OCI-LY1 (cell line): ENCODE data around the gene RFESD.

ENCODE experiments used
- EZH2 ChIP-seq: fragments of 200-600 bp; sonication (generic), shearing (Covaris generic); IDR thresholded peaks from 2 replicates; pipeline ENCODE4 v1.8.0; 2017; ENCODE audit warnings: borderline replicate concordance, mixed run types, mild to moderate bottlenecking, antibody characterized with exemption, low read length, moderate library complexity, mixed read lengths
- TF ChIP-seq, protein P1 (sequence below): fragments of 200-600 bp; sonication (generic), shearing (Covaris generic); IDR thresholded peaks from 2 replicates; pipeline ENCODE4 v1.5.1; 2017; ENCODE audit warnings: mild to moderate bottlenecking, antibody characterized with exemption, low read length, moderate library complexity, mixed read lengths

DNA sequence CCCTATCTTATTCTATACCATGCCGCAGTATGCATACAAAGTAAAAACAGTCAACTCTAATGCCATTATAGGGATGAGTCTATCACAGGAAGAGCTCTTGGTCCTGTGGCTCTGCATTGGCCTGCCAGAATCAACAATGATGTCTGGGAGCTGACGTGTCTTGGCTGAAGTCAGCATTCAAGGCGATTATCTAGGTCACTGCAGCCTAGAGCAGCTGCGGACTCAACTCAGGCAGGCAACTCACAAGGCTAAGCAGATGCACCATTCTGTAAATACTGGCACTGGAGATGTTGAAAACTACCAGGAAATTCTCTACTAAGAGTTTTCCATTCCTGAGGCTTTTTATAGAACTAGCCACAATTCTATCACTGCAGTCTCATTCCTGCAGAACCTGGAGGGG lies 23.0 kb downstream of the RFESD start:
- TF ChIP-seq, protein P1, sequence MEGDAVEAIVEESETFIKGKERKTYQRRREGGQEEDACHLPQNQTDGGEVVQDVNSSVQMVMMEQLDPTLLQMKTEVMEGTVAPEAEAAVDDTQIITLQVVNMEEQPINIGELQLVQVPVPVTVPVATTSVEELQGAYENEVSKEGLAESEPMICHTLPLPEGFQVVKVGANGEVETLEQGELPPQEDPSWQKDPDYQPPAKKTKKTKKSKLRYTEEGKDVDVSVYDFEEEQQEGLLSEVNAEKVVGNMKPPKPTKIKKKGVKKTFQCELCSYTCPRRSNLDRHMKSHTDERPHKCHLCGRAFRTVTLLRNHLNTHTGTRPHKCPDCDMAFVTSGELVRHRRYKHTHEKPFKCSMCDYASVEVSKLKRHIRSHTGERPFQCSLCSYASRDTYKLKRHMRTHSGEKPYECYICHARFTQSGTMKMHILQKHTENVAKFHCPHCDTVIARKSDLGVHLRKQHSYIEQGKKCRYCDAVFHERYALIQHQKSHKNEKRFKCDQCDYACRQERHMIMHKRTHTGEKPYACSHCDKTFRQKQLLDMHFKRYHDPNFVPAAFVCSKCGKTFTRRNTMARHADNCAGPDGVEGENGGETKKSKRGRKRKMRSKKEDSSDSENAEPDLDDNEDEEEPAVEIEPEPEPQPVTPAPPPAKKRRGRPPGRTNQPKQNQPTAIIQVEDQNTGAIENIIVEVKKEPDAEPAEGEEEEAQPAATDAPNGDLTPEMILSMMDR = no peak
- TF ChIP-seq EZH2 = no peak
